ENCODE results near the gene CLDN24. TPM values are rescaled to one million over a fixed set of nuclear protein-coding genes. Genes with fewer than 3 reads are reported as not detected.

CLDN24 gene
- total RNA-seq, 1 donor from 2014 or later: not detected

- DNase-seq: peak; percentile 46
Measured at GRCh38 chr4:183284258-183284785, 37.9 kb downstream of the CLDN24 start.

DNA sequence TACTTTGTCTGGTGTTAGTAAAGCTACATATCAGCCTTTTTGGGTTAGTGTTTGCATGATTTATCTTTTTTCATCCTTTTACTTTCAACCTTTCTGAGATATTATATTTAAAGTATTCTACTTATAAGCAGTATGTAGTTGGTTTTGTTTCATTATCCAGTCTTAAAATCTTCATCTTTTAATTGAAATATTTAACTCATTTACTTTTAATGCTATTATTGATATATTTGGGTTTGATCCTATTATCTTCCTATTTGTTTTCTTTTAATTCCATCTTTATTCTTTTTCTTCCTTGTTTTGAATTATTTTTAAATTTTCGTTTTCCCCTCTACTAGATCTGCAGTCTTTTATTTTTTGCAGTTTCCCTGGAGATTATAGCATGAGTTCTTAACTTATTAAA, 46.1 kb downstream of the CLDN24 start:
- DNase-seq: no peak

DNA sequence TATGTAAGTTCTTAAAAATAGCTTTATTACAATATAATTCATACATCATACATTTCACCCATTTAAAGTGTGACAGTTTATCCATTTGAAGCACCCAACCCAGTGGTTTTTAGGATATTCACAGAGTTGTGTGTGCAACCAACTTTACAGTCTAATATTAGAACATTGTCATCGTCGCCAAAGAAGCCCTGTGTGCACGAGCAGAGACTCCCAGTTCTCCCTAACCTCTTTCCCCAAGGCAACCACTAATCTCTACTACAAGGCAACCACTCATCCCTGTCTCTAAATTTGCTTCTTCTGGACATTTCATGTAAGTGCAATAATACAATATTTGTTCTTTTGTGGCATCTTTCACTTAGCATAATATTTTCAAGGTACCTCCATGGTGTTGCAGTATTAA, 49.8 kb downstream of the CLDN24 start:
- no peak for DNase-seq

Other genes with a start within 250 kb of the CLDN24 start
- 24.0 TPM for gene WWC2, start 223.2 kb downstream of the CLDN24 start, total RNA-seq
- gene CLDN22, start 2.1 kb downstream of the CLDN24 start, total RNA-seq: not detected
- gene CDKN2AIP, start 122.2 kb upstream of the CLDN24 start, total RNA-seq: 18.0 TPM
- gene ING2, start 182.6 kb upstream of the CLDN24 start, total RNA-seq: 13.2 TPM

All from skin of body (tissue), 2 donors.